Measurements from ENCODE around the gene TANGO2. TPM values are rescaled to one million over a fixed set of nuclear protein-coding genes. Genes with fewer than 3 reads are reported as not detected.
"Not testable (repeated sequence)": the region's sequence is repeated elsewhere in the genome, so short reads cannot be mapped to it uniquely, and the experiment has no call there.

TANGO2 gene
- total RNA-seq, 1 experiment from 2014 or later: 33.5 TPM

- H3K27ac Mint-ChIP-seq (ENCODE audit: unreplicated experiment): no peak overlapping the region
Measured at GRCh38 chr22:20064140-20064480, 43.2 kb downstream of the TANGO2 start.

GRCh38 chr22:20064545-20065262 lies 43.8 kb downstream of the TANGO2 start:
- Mint-ChIP-seq H3K27ac (ENCODE audit: unreplicated experiment) (no peak overlapping the region), H3K4me3 (ENCODE audit: low read depth, unreplicated experiment) (no peak overlapping the region), H3K9me3 (ENCODE audit: low read depth, unreplicated experiment) (no peaks in the 10 kb centered on the region), H3K4me1 (ENCODE audit: low read depth, unreplicated experiment) (no peaks in the 10 kb centered on the region), H3K27me3 (ENCODE audit: unreplicated experiment) (no peaks in the 10 kb centered on the region), H3K36me3 (ENCODE audit: insufficient read depth, unreplicated experiment) (peaks cover 7% of the 10 kb centered on the region)
- intact Hi-C loops (cut with micrococcal nuclease; ENCODE audit: unreplicated experiment): no loop called here
- CTCF ChIA-PET: no interaction called here
- BruUV-seq (replicated peaks): no TSS peak
- TF ChIP-seq, protein P1, sequence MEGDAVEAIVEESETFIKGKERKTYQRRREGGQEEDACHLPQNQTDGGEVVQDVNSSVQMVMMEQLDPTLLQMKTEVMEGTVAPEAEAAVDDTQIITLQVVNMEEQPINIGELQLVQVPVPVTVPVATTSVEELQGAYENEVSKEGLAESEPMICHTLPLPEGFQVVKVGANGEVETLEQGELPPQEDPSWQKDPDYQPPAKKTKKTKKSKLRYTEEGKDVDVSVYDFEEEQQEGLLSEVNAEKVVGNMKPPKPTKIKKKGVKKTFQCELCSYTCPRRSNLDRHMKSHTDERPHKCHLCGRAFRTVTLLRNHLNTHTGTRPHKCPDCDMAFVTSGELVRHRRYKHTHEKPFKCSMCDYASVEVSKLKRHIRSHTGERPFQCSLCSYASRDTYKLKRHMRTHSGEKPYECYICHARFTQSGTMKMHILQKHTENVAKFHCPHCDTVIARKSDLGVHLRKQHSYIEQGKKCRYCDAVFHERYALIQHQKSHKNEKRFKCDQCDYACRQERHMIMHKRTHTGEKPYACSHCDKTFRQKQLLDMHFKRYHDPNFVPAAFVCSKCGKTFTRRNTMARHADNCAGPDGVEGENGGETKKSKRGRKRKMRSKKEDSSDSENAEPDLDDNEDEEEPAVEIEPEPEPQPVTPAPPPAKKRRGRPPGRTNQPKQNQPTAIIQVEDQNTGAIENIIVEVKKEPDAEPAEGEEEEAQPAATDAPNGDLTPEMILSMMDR (IDR thresholded peaks at IDR 0.05; ENCODE audit: unreplicated experiment): no peak
- no peak for DNase-seq

More at GRCh38 chr22:20064140-20064480, 43.2 kb downstream of the TANGO2 start:
- Mint-ChIP-seq H3K4me1 (ENCODE audit: low read depth, unreplicated experiment) (no peaks in the 10 kb centered on the region), H3K9me3 (ENCODE audit: low read depth, unreplicated experiment) (no peaks in the 10 kb centered on the region), H3K27me3 (ENCODE audit: unreplicated experiment) (no peaks in the 10 kb centered on the region), H3K36me3 (ENCODE audit: insufficient read depth, unreplicated experiment) (peaks cover 13% of the 10 kb centered on the region), H3K4me3 (ENCODE audit: low read depth, unreplicated experiment) (no peak overlapping the region)
- CTCF ChIA-PET: no interaction called here
- BruUV-seq (replicated peaks): no TSS peak
- no peak for DNase-seq
- intact Hi-C loops (cut with micrococcal nuclease; ENCODE audit: unreplicated experiment): no loop called here
- TF ChIP-seq, protein P1 (IDR thresholded peaks at IDR 0.05; ENCODE audit: unreplicated experiment): no peak

DNA sequence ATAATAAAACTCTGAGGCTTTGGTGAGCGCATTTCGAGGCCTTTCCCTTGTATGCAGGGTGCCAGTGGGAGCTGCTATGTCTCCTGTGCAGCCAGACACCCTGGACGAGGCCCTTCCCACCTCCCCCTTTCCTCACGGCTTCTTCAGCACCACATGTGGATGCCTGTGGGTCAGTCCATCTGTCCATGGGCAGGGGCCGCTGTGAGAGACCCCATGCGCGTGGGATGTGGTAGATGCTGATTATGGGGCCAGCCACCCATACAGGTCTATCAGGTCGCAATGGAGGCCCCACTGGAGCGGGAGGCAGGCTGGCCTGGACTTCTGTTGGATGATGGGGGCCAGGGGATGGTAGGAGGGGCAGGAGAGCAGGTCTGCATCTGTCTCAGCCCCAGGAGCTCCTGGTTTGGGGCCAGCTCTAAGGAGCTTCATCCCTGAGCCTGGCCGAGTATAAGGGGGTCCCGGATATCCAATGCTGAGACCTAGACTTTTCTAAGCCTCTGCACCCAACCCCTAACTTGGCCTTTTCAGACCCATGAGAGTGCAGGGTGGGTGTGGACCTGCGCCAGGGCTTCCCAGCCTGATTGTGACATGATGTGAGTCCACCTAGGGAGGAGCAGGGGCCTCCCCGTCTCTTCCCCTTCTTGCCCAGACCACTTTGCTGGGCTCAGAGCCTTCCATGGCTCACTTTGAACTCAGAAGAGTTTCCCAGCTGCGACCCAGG lies 45.1 kb downstream of the TANGO2 start:
- no peak for DNase-seq
- H3K27me3 Mint-ChIP-seq (ENCODE audit: unreplicated experiment): no peaks in the 10 kb centered on the region
- intact Hi-C loops (cut with micrococcal nuclease; ENCODE audit: unreplicated experiment): no loop called here
- CTCF ChIA-PET: no interaction called here
- no peak overlapping the region for H3K4me3 Mint-ChIP-seq (ENCODE audit: low read depth, unreplicated experiment)
- BruUV-seq (replicated peaks): no TSS peak
- TF ChIP-seq, protein P1 (IDR thresholded peaks at IDR 0.05; ENCODE audit: unreplicated experiment): no peak
- no peaks in the 10 kb centered on the region for H3K4me1 Mint-ChIP-seq (ENCODE audit: low read depth, unreplicated experiment)
- H3K9me3 Mint-ChIP-seq (ENCODE audit: low read depth, unreplicated experiment): no peaks in the 10 kb centered on the region
- peaks cover 5% of the 10 kb centered on the region for H3K36me3 Mint-ChIP-seq (ENCODE audit: insufficient read depth, unreplicated experiment)
- H3K27ac Mint-ChIP-seq (ENCODE audit: unreplicated experiment): no peak overlapping the region

DNA sequence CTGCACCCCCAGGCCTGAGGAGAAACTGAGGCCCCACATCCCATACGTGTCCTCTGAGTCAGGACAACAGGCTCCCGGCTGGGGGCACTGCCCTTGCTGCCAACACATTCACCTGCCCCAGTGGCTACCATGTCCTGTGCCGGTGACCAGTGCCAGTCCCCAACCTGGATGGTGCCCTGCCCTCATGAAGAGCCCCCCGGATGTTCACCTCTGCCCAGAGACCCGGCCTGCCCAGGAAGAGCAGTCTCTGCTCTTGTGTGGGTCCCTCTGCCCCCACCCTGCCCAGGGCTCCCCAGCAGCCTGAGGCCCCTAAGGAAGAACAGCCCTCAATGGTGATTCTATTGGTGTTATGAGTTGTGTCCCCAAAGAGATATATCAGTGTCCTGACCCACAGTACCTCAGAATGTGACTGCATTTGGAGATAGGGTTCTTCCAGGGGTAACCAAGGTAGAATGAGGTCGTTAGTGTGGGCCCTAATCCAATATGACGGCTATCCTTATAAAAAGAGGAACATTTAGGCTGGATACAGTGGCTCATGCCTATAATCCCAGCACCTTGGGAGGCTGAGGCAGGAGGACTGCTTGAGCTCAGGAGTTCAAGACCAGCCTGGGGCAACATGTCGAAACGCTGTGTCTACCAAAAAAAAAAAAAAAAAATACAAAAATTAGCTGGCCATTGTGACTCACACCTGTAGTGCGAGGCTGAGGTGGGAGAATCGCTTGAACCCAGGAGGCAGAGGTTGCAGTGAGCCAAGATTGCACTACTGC lies 45.9 kb downstream of the TANGO2 start:
- BruUV-seq (replicated peaks): no TSS peak
- intact Hi-C loops (cut with micrococcal nuclease; ENCODE audit: unreplicated experiment): no loop called here
- Mint-ChIP-seq H3K4me1 (ENCODE audit: low read depth, unreplicated experiment) (no peaks in the 10 kb centered on the region), H3K36me3 (ENCODE audit: insufficient read depth, unreplicated experiment) (peaks cover 10% of the 10 kb centered on the region), H3K27me3 (ENCODE audit: unreplicated experiment) (no peaks in the 10 kb centered on the region), H3K27ac (ENCODE audit: unreplicated experiment) (no peak overlapping the region), H3K9me3 (ENCODE audit: low read depth, unreplicated experiment) (no peaks in the 10 kb centered on the region), H3K4me3 (ENCODE audit: low read depth, unreplicated experiment) (no peak overlapping the region)
- no peak for DNase-seq
- CTCF ChIA-PET: no interaction called here
- TF ChIP-seq, protein P1 (IDR thresholded peaks at IDR 0.05; ENCODE audit: unreplicated experiment): no peak

DNA sequence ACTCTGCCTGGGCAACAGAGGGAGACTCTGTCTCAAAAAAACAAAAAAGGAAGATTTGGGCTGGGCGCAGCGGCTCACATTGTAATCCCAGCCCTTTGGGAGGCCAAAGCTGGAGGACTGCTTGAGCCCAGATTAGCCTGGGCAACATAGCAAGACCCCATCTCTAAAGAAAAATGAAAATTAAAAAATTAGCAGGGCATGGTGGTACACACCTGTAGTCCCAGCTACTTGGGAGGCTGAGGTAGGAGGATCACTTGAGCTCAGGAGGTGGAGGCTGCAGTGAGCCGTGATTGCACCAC lies 46.4 kb downstream of the TANGO2 start:
- H3K4me3 Mint-ChIP-seq (ENCODE audit: low read depth, unreplicated experiment); intact Hi-C loops (cut with micrococcal nuclease; ENCODE audit: unreplicated experiment); BruUV-seq (replicated peaks); CTCF ChIA-PET; H3K4me1 Mint-ChIP-seq (ENCODE audit: low read depth, unreplicated experiment); DNase-seq; H3K9me3 Mint-ChIP-seq (ENCODE audit: low read depth, unreplicated experiment); H3K27ac Mint-ChIP-seq (ENCODE audit: unreplicated experiment); H3K36me3 Mint-ChIP-seq (ENCODE audit: insufficient read depth, unreplicated experiment); H3K27me3 Mint-ChIP-seq (ENCODE audit: unreplicated experiment): not testable (repeated sequence)

Measured in Calu3 (cell line).